ENCODE data around the gene CC2D1A.

GRCh38 chr19:13942023-13942684 lies 36.2 kb downstream of the CC2D1A start:
- no peak for TF ChIP-seq EZH2 (IDR thresholded peaks at IDR 0.05; ENCODE audit: low read length, unreplicated experiment)
- TF ChIP-seq CTCF (conservative IDR thresholded peaks at IDR 0.05; ENCODE audit: low read depth, low read length), result no peak
- no peak for TF ChIP-seq EZH2phosphoT487 (IDR thresholded peaks at IDR 0.05; ENCODE audit: borderline replicate concordance, low read length)
